Stimulated activated CD4-positive, alpha-beta T cell treated with anti-CD3 and anti-CD28 coated beads, Interleukin-4, amount 100 ng/mL, for 48 hours (primary cell): ENCODE results near the gene RPS3.
A peak's percentile ranks its signal among the peaks of the same experiment; 100 is the strongest.
"Not testable (repeated sequence)": the region's sequence is repeated elsewhere in the genome, so short reads cannot be mapped to it uniquely, and the experiment has no call there.

Experiments
- DNase-seq, 2 donors: peaks; one replicate each; pipeline ENCODE4 v3.0.0-alpha.2; 2020; ENCODE audit warnings: low read depth in 2 of 2

RPS3 gene

GRCh38 chr11:75399344-75400145 is at the start of gene RPS3:
Gene RPS3, plus strand, starts transcription at chr11:75399518. Its CDS starts 30 bp downstream, at chr11:75399548.
- DNase-seq, result peak; percentile 82 to 83

GRCh38 chr11:75349521-75350116 is 49.7 kb upstream of the RPS3 start:
- no peak for DNase-seq

- DNase-seq, result no peak
Observed at GRCh38 chr11:75350122-75350742, 49.1 kb upstream of the RPS3 start.

GRCh38 chr11:75350743-75351540 is 48.4 kb upstream of the RPS3 start:
- peak in 1 of 2 donors; percentile 31 for DNase-seq

- peak in 1 of 2 donors; percentile 19 for DNase-seq
Observed at GRCh38 chr11:75351541-75351790, 47.9 kb upstream of the RPS3 start, which contains the start of gene ARRB1. Gene ARRB1, minus strand, starts transcription at chr11:75351661. Its CDS starts 54 bp downstream, at chr11:75351607.

GRCh38 chr11:75351791-75352587 is 47.3 kb upstream of the RPS3 start:
- peak; percentile 30 to 38 for DNase-seq

- no peak for DNase-seq
Observed at GRCh38 chr11:75352588-75353206, 46.6 kb upstream of the RPS3 start.

GRCh38 chr11:75355051-75355450 is 44.3 kb upstream of the RPS3 start:
- no peak for DNase-seq

- DNase-seq, result no peak
Observed at GRCh38 chr11:75356613-75357012, 42.7 kb upstream of the RPS3 start.

- DNase-seq, result not testable (repeated sequence)
Observed at GRCh38 chr11:75362285-75362684, 37.0 kb upstream of the RPS3 start.

- no peak for DNase-seq
Observed at GRCh38 chr11:75365711-75366181, 33.6 kb upstream of the RPS3 start.

GRCh38 chr11:75366826-75367225 is 32.5 kb upstream of the RPS3 start:
- not testable (repeated sequence) for DNase-seq

- DNase-seq, result no peak
Observed at GRCh38 chr11:75369560-75370255, 29.6 kb upstream of the RPS3 start.

GRCh38 chr11:75371949-75372876 is 27.1 kb upstream of the RPS3 start:
- no peak for DNase-seq

- DNase-seq, result no peak
Observed at GRCh38 chr11:75373201-75373600, 26.1 kb upstream of the RPS3 start.

GRCh38 chr11:75374646-75375045 is 24.7 kb upstream of the RPS3 start:
- no peak for DNase-seq

- no peak for DNase-seq
Observed at GRCh38 chr11:75375626-75376025, 23.7 kb upstream of the RPS3 start.

- DNase-seq, result no peak
Observed at GRCh38 chr11:75376175-75376574, 23.1 kb upstream of the RPS3 start.

GRCh38 chr11:75378776-75379175 is 20.5 kb upstream of the RPS3 start:
- DNase-seq, result not testable (repeated sequence)
